NCI-H1930 (cell line): ENCODE measurements around the gene EXOC1.
A peak's percentile ranks its signal among the peaks of the same experiment; 100 is the strongest.

Experiments
- DNase-seq, 2 experiments: peaks; one replicate each; lab custom pipeline; 2025; lab: John Stamatoyannopoulos, UW

Gene EXOC1

GRCh38 chr4:55851885-55852284 lies 1.6 kb upstream of the EXOC1 start:
- DNase-seq, result no peak

- DNase-seq, result no peak
These were observed 681 bp downstream of the EXOC1 start for GRCh38 chr4:55854129-55854528.

GRCh38 chr4:55857586-55857985 lies 4.1 kb downstream of the EXOC1 start:
- no peak for DNase-seq

GRCh38 chr4:55859711-55860110 lies 6.3 kb downstream of the EXOC1 start:
- DNase-seq, result no peak

- no peak for DNase-seq
These were observed 11.3 kb downstream of the EXOC1 start for GRCh38 chr4:55864577-55865223.

GRCh38 chr4:55865228-55865806 lies 11.9 kb downstream of the EXOC1 start:
- no peak for DNase-seq

- DNase-seq, result no peak
These were observed 13.0 kb downstream of the EXOC1 start for GRCh38 chr4:55866290-55866907.

- DNase-seq, result peak; percentile 12 to 41
These were observed 13.6 kb downstream of the EXOC1 start for GRCh38 chr4:55866973-55867574.

GRCh38 chr4:55868581-55869090 lies 15.2 kb downstream of the EXOC1 start:
- no peak for DNase-seq

GRCh38 chr4:55871299-55871800 lies 17.9 kb downstream of the EXOC1 start:
- DNase-seq, result no peak

GRCh38 chr4:55874831-55875230 lies 21.4 kb downstream of the EXOC1 start:
- DNase-seq, result no peak

GRCh38 chr4:55876387-55876786 lies 22.9 kb downstream of the EXOC1 start:
- no peak for DNase-seq

GRCh38 chr4:55879224-55879623 lies 25.8 kb downstream of the EXOC1 start:
- no peak for DNase-seq

GRCh38 chr4:55880652-55881280 lies 27.3 kb downstream of the EXOC1 start:
- no peak for DNase-seq

- no peak for DNase-seq
These were observed 30.8 kb downstream of the EXOC1 start for GRCh38 chr4:55884093-55884850.

- no peak for DNase-seq
These were observed 31.4 kb downstream of the EXOC1 start for GRCh38 chr4:55884851-55885219.

GRCh38 chr4:55887594-55887993 lies 34.1 kb downstream of the EXOC1 start:
- DNase-seq, result no peak

GRCh38 chr4:55892156-55892555 lies 38.7 kb downstream of the EXOC1 start:
- DNase-seq, result no peak

- DNase-seq, result no peak
These were observed 43.2 kb downstream of the EXOC1 start for GRCh38 chr4:55896622-55897021.

- no peak for DNase-seq
These were observed 49.2 kb downstream of the EXOC1 start for GRCh38 chr4:55902677-55903076.

- DNase-seq, result no peak
These were observed 50.1 kb downstream of the EXOC1 start for GRCh38 chr4:55903577-55903976.

GRCh38 chr4:55904576-55904975 lies 51.1 kb downstream of the EXOC1 start:
- no peak for DNase-seq
